Activated CD4-positive, alpha-beta T cell treated with anti-CD3 and anti-CD28 coated beads, Interleukin-2, amount 10 ng/mL, durations not matched to agents 7 days and 5 days (primary cell): ENCODE results near the gene EPHA3. TPM values are rescaled to one million over a fixed set of nuclear protein-coding genes. Genes with fewer than 3 reads are reported as not detected.

ENCODE experiments used
- CTCF ChIA-PET: fragments of 350-600 bp; sonication (Branson Sonifier 250); formaldehyde crosslinking; loops from one replicate; lab custom pipeline; 2021; ENCODE audit warnings: antibody characterized with exemption; lab: Charles Lee
- POLR2A ChIA-PET: fragments of 350-600 bp; sonication (Branson Sonifier 250); formaldehyde crosslinking; loops from one replicate; lab custom pipeline; 2021; ENCODE audit warnings: antibody characterized with exemption; lab: Charles Lee
- DNase-seq: peaks from one replicate; pipeline ENCODE4 v3.0.0-alpha.2; 2020
- H3K27ac Mint-ChIP-seq: one replicate; pipeline ENCODE4 v1.8.0; 2021; ENCODE audit warnings: mild to moderate bottlenecking, moderate library complexity, mixed read lengths
- H3K27me3 Mint-ChIP-seq: one replicate; pipeline ENCODE4 v1.8.0; 2021; ENCODE audit warnings: mixed read lengths
- H3K36me3 Mint-ChIP-seq: one replicate; pipeline ENCODE4 v1.8.0; 2021; ENCODE audit warnings: low read depth, mixed read lengths
- H3K4me1 Mint-ChIP-seq: one replicate; pipeline ENCODE4 v1.8.0; 2021; ENCODE audit warnings: mixed read lengths
- H3K4me3 Mint-ChIP-seq: one replicate; pipeline ENCODE4 v1.8.0; 2021; ENCODE audit warnings: mild to moderate bottlenecking, moderate library complexity, mixed read lengths
- H3K9me3 Mint-ChIP-seq: one replicate; pipeline ENCODE4 v1.8.0; 2021; ENCODE audit warnings: mixed read lengths
- total RNA-seq, 2 experiments: library from RNA; stranded (reverse); gene quantifications; one replicate each; pipeline ENCODE4 v1.2.3, GENCODE V29; 2021

EPHA3 gene
- total RNA-seq, 2 experiments from 2014 or later: not detected

DNA sequence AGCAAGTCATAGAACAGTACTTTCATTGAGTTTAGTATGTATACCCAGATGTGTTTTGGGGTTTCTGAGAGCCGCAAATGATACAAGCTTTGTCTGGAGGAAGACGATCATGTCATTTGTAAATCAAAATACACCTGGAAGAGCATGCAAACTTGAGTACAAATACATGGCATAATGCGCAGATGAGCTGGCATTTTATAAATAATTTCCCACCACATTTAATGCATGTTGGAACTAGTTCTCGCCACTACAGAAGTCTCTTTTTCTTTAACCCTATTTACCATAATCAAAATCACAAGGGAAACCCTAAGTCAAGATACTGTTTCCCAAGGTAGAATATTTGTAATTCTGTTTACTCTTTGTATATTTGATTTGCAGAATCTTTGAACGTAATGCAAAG, 318.6 kb downstream of the EPHA3 start:
- no peak overlapping the region for H3K4me3 Mint-ChIP-seq
- DNase-seq: no peak
- no peak overlapping the region for H3K27ac Mint-ChIP-seq
- CTCF ChIA-PET: no interaction called here
- H3K36me3 Mint-ChIP-seq: no peaks in the 10 kb centered on the region
- no peaks in the 10 kb centered on the region for H3K27me3 Mint-ChIP-seq
- H3K4me1 Mint-ChIP-seq: no peaks in the 10 kb centered on the region
- POLR2A ChIA-PET: no interaction called here
- H3K9me3 Mint-ChIP-seq: no peaks in the 10 kb centered on the region

DNA sequence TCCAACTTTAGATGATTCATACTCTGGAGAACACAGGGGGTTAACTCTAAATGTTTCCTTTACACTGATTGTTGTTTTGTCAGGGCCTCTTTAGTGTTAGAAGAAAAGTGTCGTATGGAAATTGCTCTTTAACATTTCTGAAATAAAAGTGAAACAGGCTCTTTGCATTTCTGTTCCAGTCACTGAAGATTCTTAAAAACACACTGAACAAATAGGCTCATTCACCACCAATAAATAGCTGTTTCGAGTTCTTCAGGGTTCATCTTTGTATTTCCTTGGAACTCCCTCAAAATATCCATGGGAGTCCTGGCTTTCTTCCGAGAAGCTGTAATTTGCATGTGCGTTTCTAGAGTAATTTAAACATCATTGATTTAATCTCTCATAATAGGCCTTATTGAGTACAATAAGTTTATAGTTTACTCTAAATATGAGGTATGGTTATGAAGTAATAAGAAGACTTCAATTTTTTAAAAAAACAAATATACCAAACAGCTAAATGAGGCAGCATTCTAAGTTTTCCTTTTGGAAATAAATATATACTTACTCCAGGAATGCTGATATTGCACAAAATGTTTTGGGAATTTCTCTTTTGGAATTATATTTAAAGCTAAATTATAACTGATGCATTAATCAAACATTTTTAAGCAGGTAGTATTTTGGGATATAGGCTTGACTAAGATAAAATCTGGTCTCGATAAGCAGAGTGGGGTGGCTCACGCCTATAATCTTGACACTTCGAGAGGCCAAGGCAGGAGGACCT, 327.4 kb downstream of the EPHA3 start:
- Mint-ChIP-seq H3K27me3 (no peaks in the 10 kb centered on the region), H3K9me3 (peaks cover 3% of the 10 kb centered on the region), H3K36me3 (no peaks in the 10 kb centered on the region), H3K4me3 (no peak overlapping the region), H3K27ac (no peak overlapping the region), H3K4me1 (no peaks in the 10 kb centered on the region)
- DNase-seq: no peak
- ChIA-PET POLR2A (no interaction called here), CTCF (no interaction called here)

DNA sequence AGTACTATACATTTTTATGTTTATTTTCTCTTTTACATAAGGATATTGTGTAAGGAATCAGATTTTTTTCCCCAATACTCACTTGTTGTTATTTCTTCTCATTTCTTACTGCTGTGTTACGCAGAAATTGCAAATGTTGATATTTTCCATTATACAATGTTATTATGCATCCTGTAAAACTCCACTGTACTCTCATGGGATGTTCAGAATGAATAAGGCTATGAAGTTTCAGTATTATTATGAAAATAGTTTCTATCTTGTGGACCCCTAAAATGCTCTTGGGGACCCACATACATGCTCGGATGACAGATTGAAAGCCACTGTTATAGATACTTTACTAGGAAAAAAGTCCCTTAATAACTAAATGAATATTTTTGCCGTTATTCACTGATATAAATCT, 329.4 kb downstream of the EPHA3 start:
- peaks cover 3% of the 10 kb centered on the region for H3K9me3 Mint-ChIP-seq
- H3K4me3 Mint-ChIP-seq: no peak overlapping the region
- no peaks in the 10 kb centered on the region for H3K27me3 Mint-ChIP-seq
- CTCF ChIA-PET: no interaction called here
- no peaks in the 10 kb centered on the region for H3K36me3 Mint-ChIP-seq
- DNase-seq: no peak
- H3K27ac Mint-ChIP-seq: no peak overlapping the region
- POLR2A ChIA-PET: no interaction called here
- H3K4me1 Mint-ChIP-seq: no peaks in the 10 kb centered on the region

DNA sequence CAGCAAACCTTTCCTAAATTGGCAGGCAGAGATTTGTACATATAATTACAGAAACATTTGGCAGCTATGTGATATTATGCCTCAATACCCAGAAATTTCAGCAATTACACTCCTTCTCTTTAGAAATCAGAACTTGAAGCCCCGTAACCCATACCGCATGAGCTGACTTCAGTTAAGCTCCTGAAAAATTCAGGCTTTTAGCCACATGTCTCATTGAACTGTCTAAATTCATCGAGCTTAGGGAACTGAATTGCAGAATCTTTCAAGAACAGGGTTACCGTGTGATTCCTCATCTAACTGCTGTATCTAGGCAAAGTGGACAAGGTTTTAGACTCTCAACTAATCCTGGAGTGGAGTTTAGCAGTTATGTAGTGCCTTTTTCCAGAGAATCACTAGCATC, 333.0 kb downstream of the EPHA3 start:
- Mint-ChIP-seq H3K27me3 (no peaks in the 10 kb centered on the region), H3K4me1 (no peaks in the 10 kb centered on the region), H3K4me3 (no peak overlapping the region), H3K9me3 (peaks cover 3% of the 10 kb centered on the region), H3K27ac (no peak overlapping the region), H3K36me3 (no peaks in the 10 kb centered on the region)
- POLR2A ChIA-PET: no interaction called here
- DNase-seq: no peak
- CTCF ChIA-PET: interaction anchor here (0.6 kb wide), 1 partner anchor 50 kb away, joined by 5 read pairs; no protein-coding TSS in a partner anchor

DNA sequence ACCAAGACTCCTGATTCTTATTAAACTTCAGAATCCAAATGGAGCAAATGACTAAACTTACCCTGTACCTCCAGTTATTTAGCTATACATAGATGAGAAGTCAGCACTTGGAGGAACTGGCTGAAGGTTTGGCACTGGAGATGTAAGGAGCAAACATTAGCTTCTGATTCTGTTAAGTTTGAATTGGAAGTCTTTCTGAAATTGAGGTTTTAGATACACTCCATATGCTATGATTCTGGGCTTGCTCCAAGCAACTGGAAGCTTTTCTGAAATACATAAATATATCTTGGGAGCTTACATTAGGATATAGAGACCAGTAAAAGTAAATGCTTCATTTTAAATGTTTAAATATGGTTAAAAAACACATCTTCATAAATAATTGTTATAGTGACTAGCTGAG, 333.7 kb downstream of the EPHA3 start:
- Mint-ChIP-seq H3K36me3 (no peaks in the 10 kb centered on the region), H3K4me3 (no peak overlapping the region), H3K27me3 (no peaks in the 10 kb centered on the region), H3K4me1 (no peaks in the 10 kb centered on the region), H3K27ac (no peak overlapping the region), H3K9me3 (peaks cover 3% of the 10 kb centered on the region)
- POLR2A ChIA-PET: no interaction called here
- CTCF ChIA-PET: interaction anchor here (0.8 kb wide), 1 partner anchor 141 kb away, joined by 3 read pairs; no protein-coding TSS in a partner anchor
- DNase-seq: no peak

DNA sequence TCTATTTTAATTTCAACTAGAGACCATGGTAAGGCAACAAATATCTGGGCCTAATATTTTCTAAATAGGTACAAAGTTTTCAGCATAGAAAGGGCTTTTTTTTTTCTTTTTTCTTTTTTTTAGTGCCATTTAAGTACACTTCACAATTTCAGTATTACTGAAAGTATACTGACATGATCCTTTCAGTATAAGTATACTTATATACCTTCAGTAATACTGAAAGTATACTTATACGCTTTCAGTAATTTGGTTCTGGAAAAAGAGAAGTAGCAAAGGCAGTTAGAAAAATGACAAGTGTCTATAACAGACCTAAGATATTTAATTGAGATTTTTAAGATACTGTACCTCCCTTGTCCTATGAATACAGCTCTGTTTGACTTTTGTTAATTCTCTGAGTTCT, 339.2 kb downstream of the EPHA3 start:
- peaks cover 5% of the 10 kb centered on the region for H3K9me3 Mint-ChIP-seq
- H3K27ac Mint-ChIP-seq: no peak overlapping the region
- DNase-seq: no peak
- H3K36me3 Mint-ChIP-seq: no peaks in the 10 kb centered on the region
- no peaks in the 10 kb centered on the region for H3K4me1 Mint-ChIP-seq
- CTCF ChIA-PET: no interaction called here
- POLR2A ChIA-PET: no interaction called here
- H3K4me3 Mint-ChIP-seq: no peak overlapping the region
- no peaks in the 10 kb centered on the region for H3K27me3 Mint-ChIP-seq

DNA sequence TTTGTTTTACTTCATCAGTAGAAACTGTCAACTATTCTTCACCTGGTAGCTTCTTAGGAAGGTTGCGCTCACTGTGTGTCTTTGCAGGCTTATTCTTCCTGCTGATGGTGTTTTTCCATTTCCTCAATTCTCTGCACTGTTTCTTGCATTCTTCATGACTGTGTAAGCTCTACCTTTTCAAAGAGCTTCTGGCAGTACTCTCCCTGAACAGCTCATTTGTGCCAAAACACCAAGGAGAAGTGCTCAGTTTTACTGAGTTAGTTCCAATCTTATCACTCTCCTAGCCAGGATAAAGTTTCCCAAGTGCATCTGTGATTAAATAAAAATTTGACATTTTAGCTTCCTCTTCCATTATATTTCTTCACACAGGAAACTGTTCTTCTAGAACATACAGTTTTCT, 339.8 kb downstream of the EPHA3 start:
- no peak for DNase-seq
- no peaks in the 10 kb centered on the region for H3K27me3 Mint-ChIP-seq
- ChIA-PET CTCF (no interaction called here), POLR2A (no interaction called here)
- no peak overlapping the region for H3K27ac Mint-ChIP-seq
- peaks cover 5% of the 10 kb centered on the region for H3K9me3 Mint-ChIP-seq
- H3K4me3 Mint-ChIP-seq: no peak overlapping the region
- H3K36me3 Mint-ChIP-seq: no peaks in the 10 kb centered on the region
- H3K4me1 Mint-ChIP-seq: no peaks in the 10 kb centered on the region

DNA sequence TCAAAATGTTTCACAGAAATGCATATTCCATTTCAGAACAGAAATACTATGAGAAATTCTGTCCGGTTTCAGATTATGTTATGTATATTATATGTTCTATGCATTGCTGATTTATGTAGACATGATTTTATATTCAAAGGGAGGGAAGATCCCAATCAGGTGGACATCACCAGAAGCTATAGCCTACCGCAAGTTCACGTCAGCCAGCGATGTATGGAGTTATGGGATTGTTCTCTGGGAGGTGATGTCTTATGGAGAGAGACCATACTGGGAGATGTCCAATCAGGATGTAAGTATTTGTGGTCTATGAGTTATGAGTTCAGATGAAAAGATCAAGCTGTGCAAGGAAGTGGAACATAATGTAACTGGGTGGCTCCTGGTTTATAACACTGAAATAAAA, 341.7 kb downstream of the EPHA3 start:
- ChIA-PET CTCF (no interaction called here), POLR2A (no interaction called here)
- H3K9me3 Mint-ChIP-seq: peaks cover 5% of the 10 kb centered on the region
- no peak for DNase-seq
- H3K4me3 Mint-ChIP-seq: no peak overlapping the region
- no peaks in the 10 kb centered on the region for H3K4me1 Mint-ChIP-seq
- no peak overlapping the region for H3K27ac Mint-ChIP-seq
- H3K36me3 Mint-ChIP-seq: no peaks in the 10 kb centered on the region
- no peaks in the 10 kb centered on the region for H3K27me3 Mint-ChIP-seq

DNA sequence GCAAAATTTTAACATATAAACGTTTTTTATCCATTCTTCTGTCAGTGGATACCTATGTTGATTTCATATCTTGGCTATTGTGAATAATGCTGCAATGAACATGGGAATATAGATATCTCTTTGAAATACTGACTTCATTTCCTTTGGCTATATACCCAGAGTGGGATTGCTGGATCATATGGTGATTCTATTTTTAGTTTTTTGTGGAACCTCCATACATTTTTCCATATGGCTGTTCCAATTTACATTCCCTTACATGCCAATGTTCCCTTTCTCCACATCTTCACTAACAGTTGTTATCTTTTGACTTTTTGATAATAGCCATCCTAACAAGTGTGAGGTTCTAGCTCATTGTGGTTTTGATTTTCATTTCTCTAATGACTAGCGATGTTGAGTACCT, 344.6 kb downstream of the EPHA3 start:
- POLR2A ChIA-PET: no interaction called here
- H3K36me3 Mint-ChIP-seq: no peaks in the 10 kb centered on the region
- H3K27ac Mint-ChIP-seq: no peak overlapping the region

DNA sequence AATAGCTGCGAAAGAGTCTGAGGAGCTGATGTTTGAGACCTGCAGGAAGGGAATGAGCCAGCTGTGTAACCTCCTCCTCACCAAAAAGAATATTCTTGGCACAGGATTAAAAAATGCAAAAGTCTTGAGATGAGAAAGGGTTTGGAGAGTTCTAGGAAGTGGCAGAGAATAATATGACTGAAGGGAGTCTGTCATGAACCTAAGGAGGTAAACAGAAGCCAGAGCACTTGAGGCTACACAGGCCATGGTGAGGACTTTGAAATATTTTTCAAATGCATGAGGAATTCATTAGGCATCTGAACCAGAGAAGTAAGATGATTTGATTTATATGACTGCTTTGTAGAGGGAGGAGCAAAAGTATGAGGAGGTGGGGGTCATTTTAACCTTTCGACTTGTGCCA, 347.8 kb downstream of the EPHA3 start:
- H3K27ac Mint-ChIP-seq: no peak overlapping the region
- peaks cover 23% of the 10 kb centered on the region for H3K9me3 Mint-ChIP-seq
- no peaks in the 10 kb centered on the region for H3K4me1 Mint-ChIP-seq
- no peak for DNase-seq
- POLR2A ChIA-PET: no interaction called here
- no peaks in the 10 kb centered on the region for H3K27me3 Mint-ChIP-seq
- H3K36me3 Mint-ChIP-seq: no peaks in the 10 kb centered on the region
- H3K4me3 Mint-ChIP-seq: no peak overlapping the region
- CTCF ChIA-PET: no interaction called here

More for the DNA sequence above, 344.6 kb downstream of the EPHA3 start:
- peaks cover 15% of the 10 kb centered on the region for H3K9me3 Mint-ChIP-seq
- H3K4me1 Mint-ChIP-seq: no peaks in the 10 kb centered on the region
- CTCF ChIA-PET: no interaction called here
- no peak for DNase-seq
- no peak overlapping the region for H3K4me3 Mint-ChIP-seq
- no peaks in the 10 kb centered on the region for H3K27me3 Mint-ChIP-seq

DNA sequence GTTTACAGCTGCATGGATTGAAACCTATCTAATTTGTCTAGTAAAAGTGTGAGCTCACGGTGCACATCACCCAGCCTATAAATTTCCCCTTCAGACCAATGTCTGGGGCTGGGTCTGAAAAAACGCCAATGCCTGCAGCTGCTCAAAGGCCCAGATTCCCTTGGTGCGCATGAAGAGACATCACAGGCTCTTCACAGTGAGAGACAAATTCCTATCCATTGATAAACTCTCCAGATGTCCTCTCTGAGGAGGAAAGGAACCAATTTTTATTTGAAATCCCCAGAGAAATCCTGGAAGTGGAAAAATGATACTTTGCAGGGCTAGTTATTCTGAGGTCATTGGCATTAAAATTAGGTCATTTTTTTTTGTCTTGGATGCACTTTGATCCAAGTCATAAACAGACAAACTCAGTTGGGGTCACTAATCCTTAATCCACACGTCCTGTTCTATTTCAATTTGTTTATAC, 360.5 kb downstream of the EPHA3 start:
- Mint-ChIP-seq H3K27me3 (no peaks in the 10 kb centered on the region), H3K9me3 (peaks cover 5% of the 10 kb centered on the region), H3K27ac (no peak overlapping the region), H3K4me1 (no peaks in the 10 kb centered on the region), H3K4me3 (no peak overlapping the region), H3K36me3 (no peaks in the 10 kb centered on the region)
- CTCF ChIA-PET: no interaction called here
- DNase-seq: no peak
- POLR2A ChIA-PET: no interaction called here

DNA sequence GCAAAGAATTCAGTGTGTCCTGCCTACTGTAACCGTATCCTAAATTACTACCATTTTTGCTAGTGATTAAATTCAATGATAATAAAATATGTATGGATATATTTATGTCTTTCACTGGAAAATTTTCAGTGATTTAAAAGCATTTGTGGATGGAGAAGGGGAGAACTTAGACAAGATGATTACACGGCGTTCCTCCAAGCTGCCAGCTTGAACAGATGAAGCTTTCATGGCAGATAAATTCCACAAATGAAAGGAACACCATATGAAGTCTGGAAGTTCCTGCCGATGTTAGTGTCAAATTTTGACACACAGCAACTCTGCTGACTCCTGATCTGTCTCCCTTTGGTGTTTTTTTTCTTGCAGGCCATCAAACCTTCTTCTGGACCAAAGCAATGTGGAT, 364.7 kb downstream of the EPHA3 start:
- DNase-seq: no peak
- POLR2A ChIA-PET: no interaction called here
- no peak overlapping the region for H3K4me3 Mint-ChIP-seq
- H3K27me3 Mint-ChIP-seq: no peaks in the 10 kb centered on the region
- H3K4me1 Mint-ChIP-seq: no peaks in the 10 kb centered on the region
- no peak overlapping the region for H3K27ac Mint-ChIP-seq
- CTCF ChIA-PET: no interaction called here
- no peaks in the 10 kb centered on the region for H3K36me3 Mint-ChIP-seq
- peaks cover 9% of the 10 kb centered on the region for H3K9me3 Mint-ChIP-seq

DNA sequence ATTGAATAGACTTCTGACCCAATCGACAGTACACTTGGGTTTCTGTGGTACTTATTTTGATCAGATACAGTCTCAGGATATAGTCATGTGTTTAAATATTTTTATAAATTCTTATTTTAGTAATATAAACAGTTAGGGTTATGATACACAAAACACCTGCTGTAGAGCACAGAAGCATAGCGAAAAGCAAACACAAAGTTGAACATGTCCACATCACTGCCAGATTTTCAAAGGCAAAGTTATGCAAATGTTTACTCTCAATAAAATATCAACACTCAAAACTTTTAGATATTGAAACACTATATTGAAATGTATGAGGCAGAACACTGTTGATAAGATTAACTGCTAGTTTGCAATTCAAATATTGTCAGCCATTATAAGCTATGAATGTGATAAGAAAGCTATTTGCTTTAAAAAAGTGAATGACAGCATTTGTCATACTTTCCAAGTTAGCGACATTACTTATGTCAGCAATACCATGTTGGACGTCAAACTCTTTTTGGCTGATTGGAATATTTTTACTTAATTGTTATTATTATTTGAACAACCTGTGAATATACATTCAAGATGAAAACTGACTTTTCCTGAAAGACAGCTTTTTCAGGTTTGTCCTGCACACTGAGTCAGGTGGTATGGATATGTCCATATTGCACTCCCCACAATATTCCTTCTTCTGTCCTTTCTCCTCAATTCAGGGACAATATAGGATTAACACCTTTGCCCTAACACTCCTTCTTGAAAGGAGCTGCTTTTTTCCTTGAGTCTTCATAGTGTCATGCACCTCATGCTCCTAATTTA, 367.1 kb downstream of the EPHA3 start:
- H3K27me3 Mint-ChIP-seq: no peaks in the 10 kb centered on the region
- CTCF ChIA-PET: no interaction called here
- no peak overlapping the region for H3K27ac Mint-ChIP-seq
- H3K9me3 Mint-ChIP-seq: peaks cover 7% of the 10 kb centered on the region
- H3K4me3 Mint-ChIP-seq: no peak overlapping the region
- POLR2A ChIA-PET: no interaction called here
- no peak for DNase-seq
- H3K36me3 Mint-ChIP-seq: no peaks in the 10 kb centered on the region
- H3K4me1 Mint-ChIP-seq: no peaks in the 10 kb centered on the region
